ENCODE measurements around the gene COG2. TPM values are rescaled to one million over a fixed set of nuclear protein-coding genes. Genes with fewer than 3 reads are reported as not detected.

The COG2 gene
- total and polyA plus RNA-seq, 2 of the 8 experiments (the other 6 are each of a cell fraction or from before 2014, with no cell fraction given): 10.3 to 36.7 TPM

DNA sequence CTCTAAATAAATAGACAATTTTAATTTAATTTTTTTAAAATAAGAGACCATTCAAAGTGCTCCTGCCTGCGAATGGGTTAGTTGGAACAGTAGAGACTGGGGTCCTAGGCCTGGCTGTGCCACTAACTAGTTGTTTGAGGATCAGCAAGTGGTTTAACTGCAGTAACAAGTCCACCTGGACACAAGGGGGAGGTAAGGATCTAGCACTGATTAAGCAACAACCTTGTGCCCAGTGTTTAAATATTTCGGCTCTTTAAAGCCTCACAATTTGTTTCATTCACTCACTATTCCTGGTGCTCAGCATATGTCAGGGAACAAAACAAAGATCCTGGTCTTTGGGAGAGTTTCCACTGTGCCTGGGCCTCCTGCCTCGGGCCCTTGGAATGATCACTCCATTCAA lies 73.2 kb downstream of the COG2 start:
- Histone ChIP-seq H3K23ac (ENCODE audit: insufficient read length) (no peak overlapping the region), H3K4me1 (replicated peaks in 1 of 4; ENCODE audit: control insufficient read depth in 3 of 4, insufficient read depth in 4 of 4, low read length in 3 of 4) (peaks cover 0 to 10% (median 4%) of the 10 kb centered on the region in 4 experiments; a peak in 4 of 7 replicates), H3K27me3 (replicated peaks in 1 of 4; ENCODE audit: control insufficient read depth in 3 of 4, extremely low read depth in 1 of 4, insufficient read depth in 3 of 4, low read length in 3 of 4) (no peaks in the 10 kb centered on the region; a peak in 2 of 7 replicates), H3K4ac (replicated peaks; ENCODE audit: insufficient read length, low read depth, low read length) (no peak overlapping the region), H3K4me2 (ENCODE audit: insufficient read depth in 1 of 2, low read depth in 2 of 2, low read length in 2 of 2) (no peak overlapping the region), H3K23me2 (ENCODE audit: low read depth, low read length) (no peaks in the 10 kb centered on the region), H4K20me1 (replicated peaks in 1 of 2; ENCODE audit: control insufficient read depth in 1 of 2, insufficient read depth in 2 of 2, low read length in 2 of 2) (no peaks in the 10 kb centered on the region), H3K14ac (ENCODE audit: insufficient read length) (no peak overlapping the region), H3K36me3 (ENCODE audit: control insufficient read depth in 2 of 4, insufficient read depth in 4 of 4, low read length in 3 of 4) (no peaks in the 10 kb centered on the region), H2AFZ (ENCODE audit: low read length) (no peak overlapping the region), H3K18ac (ENCODE audit: extremely low read depth, low read length) (no peak overlapping the region), H2BK5ac (ENCODE audit: low read depth, low read length) (no peak overlapping the region), H3K79me1 (ENCODE audit: low read depth, low read length) (no peaks in the 10 kb centered on the region), H2BK120ac (replicated peaks; ENCODE audit: low read depth, low read length) (no peak overlapping the region), H3K79me2 (ENCODE audit: control insufficient read depth in 1 of 2, insufficient read depth in 2 of 2, low read length in 2 of 2) (no peaks in the 10 kb centered on the region), H2BK20ac (ENCODE audit: low read length) (no peak overlapping the region), H2BK15ac (ENCODE audit: low read length) (no peak overlapping the region), H3K27ac (ENCODE audit: low read depth, low read length) (no peak overlapping the region), H3K4me3 (ENCODE audit: extremely low read depth in 1 of 4, insufficient read depth in 2 of 4, low read depth in 3 of 4, low read length in 4 of 4) (no peak overlapping the region), H3K56ac (replicated peaks; ENCODE audit: insufficient read length, low read depth, low read length) (no peak overlapping the region), H4K91ac (replicated peaks; ENCODE audit: insufficient read length, low read length) (no peak overlapping the region), H3K9ac (replicated peaks in 1 of 4; ENCODE audit: extremely low read depth in 1 of 4, low read depth in 3 of 4, low read length in 3 of 4) (no peak overlapping the region), H4K8ac (ENCODE audit: extremely low read depth, insufficient read depth, low read length) (no peak overlapping the region), H2AK5ac (ENCODE audit: low read depth, low read length) (no peak overlapping the region), H2BK12ac (ENCODE audit: low read depth, low read length) (no peak overlapping the region), H3K9me3 (ENCODE audit: insufficient read depth in 2 of 2, low read depth in 1 of 2, low read length in 1 of 2) (no peaks in the 10 kb centered on the region), H4K5ac (ENCODE audit: insufficient read length, low read depth, low read length) (no peak overlapping the region)
- no peak for DNase-seq (ENCODE audit: low read depth in 1 of 2, low spot score in 2 of 2)
- FAIRE-seq: no peak
- WGBS, 2 experiments (ENCODE audit: extremely low coverage in 1 of 2, insufficient coverage in 1 of 2, insufficient read length in 1 of 2, insufficient replicate concordance in 2 of 2, low coverage in 1 of 2, low lambda C conversion rate in 2 of 2, missing lambda C conversion rate in 1 of 2): 89% methylated on average over 3 of the region's 3 CpGs; no CpG with 5 or more reads in 1 of the 2 experiments
- TF ChIP-seq CREB1 (IDR thresholded peaks at IDR 0.05) (no peak), NRF1 (IDR thresholded peaks at IDR 0.05; ENCODE audit: low read depth, low read length) (no peak), SAP30 (IDR thresholded peaks at IDR 0.05; ENCODE audit: insufficient read depth, insufficient replicate concordance, low read length) (no peak), POU5F1 (IDR thresholded peaks at IDR 0.05; ENCODE audit: low read depth, low read length) (no peak), TEAD4 (IDR thresholded peaks at IDR 0.05; ENCODE audit: low read depth, low read length) (no peak), RAD21 (IDR thresholded peaks at IDR 0.05 in 1 of 2, conservative IDR thresholded peaks at IDR 0.05 in 1 of 2; ENCODE audit: low read depth in 2 of 2, low read length in 2 of 2) (peak; percentile 54 to 62), CEBPB (IDR thresholded peaks at IDR 0.05; ENCODE audit: low read depth, low read length) (peak; percentile 48; the same call in 1 of the 2 replicates), KDM4A (IDR thresholded peaks at IDR 0.05; ENCODE audit: low read depth, low read length, severe bottlenecking) (no peak), JUND (IDR thresholded peaks at IDR 0.05; ENCODE audit: low read length) (no peak)
- TF ChIP-seq, protein P1, sequence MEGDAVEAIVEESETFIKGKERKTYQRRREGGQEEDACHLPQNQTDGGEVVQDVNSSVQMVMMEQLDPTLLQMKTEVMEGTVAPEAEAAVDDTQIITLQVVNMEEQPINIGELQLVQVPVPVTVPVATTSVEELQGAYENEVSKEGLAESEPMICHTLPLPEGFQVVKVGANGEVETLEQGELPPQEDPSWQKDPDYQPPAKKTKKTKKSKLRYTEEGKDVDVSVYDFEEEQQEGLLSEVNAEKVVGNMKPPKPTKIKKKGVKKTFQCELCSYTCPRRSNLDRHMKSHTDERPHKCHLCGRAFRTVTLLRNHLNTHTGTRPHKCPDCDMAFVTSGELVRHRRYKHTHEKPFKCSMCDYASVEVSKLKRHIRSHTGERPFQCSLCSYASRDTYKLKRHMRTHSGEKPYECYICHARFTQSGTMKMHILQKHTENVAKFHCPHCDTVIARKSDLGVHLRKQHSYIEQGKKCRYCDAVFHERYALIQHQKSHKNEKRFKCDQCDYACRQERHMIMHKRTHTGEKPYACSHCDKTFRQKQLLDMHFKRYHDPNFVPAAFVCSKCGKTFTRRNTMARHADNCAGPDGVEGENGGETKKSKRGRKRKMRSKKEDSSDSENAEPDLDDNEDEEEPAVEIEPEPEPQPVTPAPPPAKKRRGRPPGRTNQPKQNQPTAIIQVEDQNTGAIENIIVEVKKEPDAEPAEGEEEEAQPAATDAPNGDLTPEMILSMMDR (IDR thresholded peaks at IDR 0.05; ENCODE audit: control extremely low read depth in 1 of 3, insufficient read depth in 1 of 3, low read depth in 1 of 3, low read length in 3 of 3): peak in 2 of 3 experiments; percentile 28 to 32; a peak in 2 of 4 replicates
- TF ChIP-seq, protein P2, sequence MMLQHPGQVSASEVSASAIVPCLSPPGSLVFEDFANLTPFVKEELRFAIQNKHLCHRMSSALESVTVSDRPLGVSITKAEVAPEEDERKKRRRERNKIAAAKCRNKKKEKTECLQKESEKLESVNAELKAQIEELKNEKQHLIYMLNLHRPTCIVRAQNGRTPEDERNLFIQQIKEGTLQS (IDR thresholded peaks at IDR 0.05; ENCODE audit: insufficient read depth, low read depth, low read length): no peak
- ChIA-PET CTCF (ENCODE audit: partially characterized antibody) (interaction anchor here (0.6 to 5.7 kb wide), 5 partner anchors 38 to 279 kb away, joined by 3 to 26 read pairs (median 4); no protein-coding TSS in a partner anchor), POLR2A (ENCODE audit: partially characterized antibody) (no interaction called here)

All from H1 (cell line).